Lung (tissue), 12 donors: ENCODE measurements around the gene IRGC. TPM values are rescaled to one million over a fixed set of nuclear protein-coding genes. Genes with fewer than 3 reads are reported as not detected.
A peak's percentile ranks its signal among the peaks of the same experiment; 100 is the strongest.

ENCODE experiments used
- ATAC-seq: fragments of 200-7000 bp; cut with Tn5 transposase; one replicate; pipeline ENCODE4 v1.9.1; 2020; ENCODE audit warnings: moderate number of reproducible peaks; ENCODE audit not compliant: insufficient read depth, low FRiP score
- DNase-seq, 3 donors: peaks; one replicate each; pipeline ENCODE4 v3.0.0-alpha.2; 2013 to 2017
- H3K27ac ChIP-seq, 2 donors: one replicate each; pipeline ENCODE4 v1.5.1; 2013; ENCODE audit warnings: mild to moderate bottlenecking in 2 of 2, moderate library complexity in 2 of 2, control low read depth in 1 of 2, inconsistent platforms in 1 of 2, low read depth in 1 of 2, low read length in 1 of 2
- H3K27me3 ChIP-seq, 3 donors: one replicate each; pipeline ENCODE4 v1.5.1; 2013; ENCODE audit warnings: low read length in 2 of 3; ENCODE audit not compliant: control insufficient read depth in 3 of 3, insufficient read depth in 3 of 3
- H3K36me3 ChIP-seq, 4 donors: one replicate each; pipeline ENCODE4 v1.5.1; 2013; ENCODE audit warnings: low read length in 4 of 4, mild to moderate bottlenecking in 1 of 4, moderate library complexity in 1 of 4; ENCODE audit not compliant: control insufficient read depth in 4 of 4, insufficient read depth in 4 of 4
- H3K4me1 ChIP-seq, 5 donors: one replicate each; pipeline ENCODE4 v1.5.1; 2013; ENCODE audit warnings: low read length in 5 of 5, mild to moderate bottlenecking in 2 of 5, moderate library complexity in 1 of 5; ENCODE audit not compliant: control insufficient read depth in 5 of 5, insufficient read depth in 5 of 5
- H3K4me3 ChIP-seq: one replicate; pipeline ENCODE4 v1.5.1; 2013; ENCODE audit warnings: mild to moderate bottlenecking, control low read depth, moderate library complexity
- H3K9ac ChIP-seq, 2 donors: one replicate each; pipeline ENCODE4 v1.5.1; 2013; ENCODE audit warnings: low read length in 2 of 2, control low read depth in 1 of 2; ENCODE audit not compliant: insufficient read depth in 1 of 2
- H3K9me3 ChIP-seq, 4 donors: one replicate each; pipeline ENCODE4 v1.5.1; 2013; ENCODE audit warnings: low read length in 3 of 4, mild to moderate bottlenecking in 1 of 4, moderate library complexity in 1 of 4; ENCODE audit not compliant: control insufficient read depth in 4 of 4, insufficient read depth in 3 of 4
- WGBS, 2 donors: extraction: QIAGEN DNeasy Blood & Tissue Kit; methylation state at CpG; one replicate each; pipeline ENCODE4 v1.1.7; 2013; 5-methylcytosine and 5-hydroxymethylcytosine counted together
- polyA plus RNA-seq, 2 donors: library from polyadenylated mRNA; stranded (reverse); fragments of 200-250 nt; gene quantifications; one replicate each; pipeline ENCODE4 v1.2.1, GENCODE V29; 2013
- total RNA-seq, 2 donors: library from RNA; depleted of rRNA in 1 of 2; stranded (reverse); fragments of >200 nt in 1 of 2; gene quantifications; one replicate each; pipeline ENCODE4 v1.2.1, GENCODE V29; 2014 to 2021
- TF ChIP-seq, protein P1 (sequence below): IDR thresholded peaks from 2 replicates; pipeline ENCODE4 v1.5.1; 2012; ENCODE audit warnings: mild to moderate bottlenecking; ENCODE audit errors: control extremely low read depth, extremely low read depth
- donor health status: control.
- donor health status: control.
- donor health status: Bipolar disorder and iron deficiency.
- donor health status: healthy.
- donor health status: DM: yes; HTN: yes; CAD: no.

IRGC gene
- total and polyA plus RNA-seq, 4 donors: not detected

DNA sequence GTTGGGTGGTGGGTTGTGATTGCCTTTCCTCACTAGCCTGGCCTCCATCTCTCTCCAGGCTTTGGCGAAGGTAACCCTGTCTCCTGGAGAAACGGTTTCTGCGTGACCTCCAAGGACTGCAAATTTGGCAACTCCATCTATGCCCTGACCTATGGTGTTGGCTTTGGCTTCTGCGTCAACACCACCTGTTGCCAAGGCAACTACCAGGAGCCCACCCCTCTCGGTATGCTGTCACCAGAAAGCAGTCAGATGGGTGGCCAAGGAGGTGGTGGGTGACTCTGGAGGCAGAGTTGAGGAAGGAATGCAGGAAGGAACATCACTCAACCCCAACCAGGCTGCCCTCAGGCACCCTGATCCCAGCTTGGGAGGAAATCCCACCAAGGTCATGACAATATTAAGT lies 18.6 kb upstream of the IRGC start:
- peaks cover 0 to 10% (median 3%) of the 10 kb centered on the region in 5 donors for H3K4me1 ChIP-seq
- WGBS, 2 donors: 67 to 79% methylated on average over 5 of the region's 5 CpGs
- TF ChIP-seq, protein P1, sequence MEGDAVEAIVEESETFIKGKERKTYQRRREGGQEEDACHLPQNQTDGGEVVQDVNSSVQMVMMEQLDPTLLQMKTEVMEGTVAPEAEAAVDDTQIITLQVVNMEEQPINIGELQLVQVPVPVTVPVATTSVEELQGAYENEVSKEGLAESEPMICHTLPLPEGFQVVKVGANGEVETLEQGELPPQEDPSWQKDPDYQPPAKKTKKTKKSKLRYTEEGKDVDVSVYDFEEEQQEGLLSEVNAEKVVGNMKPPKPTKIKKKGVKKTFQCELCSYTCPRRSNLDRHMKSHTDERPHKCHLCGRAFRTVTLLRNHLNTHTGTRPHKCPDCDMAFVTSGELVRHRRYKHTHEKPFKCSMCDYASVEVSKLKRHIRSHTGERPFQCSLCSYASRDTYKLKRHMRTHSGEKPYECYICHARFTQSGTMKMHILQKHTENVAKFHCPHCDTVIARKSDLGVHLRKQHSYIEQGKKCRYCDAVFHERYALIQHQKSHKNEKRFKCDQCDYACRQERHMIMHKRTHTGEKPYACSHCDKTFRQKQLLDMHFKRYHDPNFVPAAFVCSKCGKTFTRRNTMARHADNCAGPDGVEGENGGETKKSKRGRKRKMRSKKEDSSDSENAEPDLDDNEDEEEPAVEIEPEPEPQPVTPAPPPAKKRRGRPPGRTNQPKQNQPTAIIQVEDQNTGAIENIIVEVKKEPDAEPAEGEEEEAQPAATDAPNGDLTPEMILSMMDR: no peak

DNA sequence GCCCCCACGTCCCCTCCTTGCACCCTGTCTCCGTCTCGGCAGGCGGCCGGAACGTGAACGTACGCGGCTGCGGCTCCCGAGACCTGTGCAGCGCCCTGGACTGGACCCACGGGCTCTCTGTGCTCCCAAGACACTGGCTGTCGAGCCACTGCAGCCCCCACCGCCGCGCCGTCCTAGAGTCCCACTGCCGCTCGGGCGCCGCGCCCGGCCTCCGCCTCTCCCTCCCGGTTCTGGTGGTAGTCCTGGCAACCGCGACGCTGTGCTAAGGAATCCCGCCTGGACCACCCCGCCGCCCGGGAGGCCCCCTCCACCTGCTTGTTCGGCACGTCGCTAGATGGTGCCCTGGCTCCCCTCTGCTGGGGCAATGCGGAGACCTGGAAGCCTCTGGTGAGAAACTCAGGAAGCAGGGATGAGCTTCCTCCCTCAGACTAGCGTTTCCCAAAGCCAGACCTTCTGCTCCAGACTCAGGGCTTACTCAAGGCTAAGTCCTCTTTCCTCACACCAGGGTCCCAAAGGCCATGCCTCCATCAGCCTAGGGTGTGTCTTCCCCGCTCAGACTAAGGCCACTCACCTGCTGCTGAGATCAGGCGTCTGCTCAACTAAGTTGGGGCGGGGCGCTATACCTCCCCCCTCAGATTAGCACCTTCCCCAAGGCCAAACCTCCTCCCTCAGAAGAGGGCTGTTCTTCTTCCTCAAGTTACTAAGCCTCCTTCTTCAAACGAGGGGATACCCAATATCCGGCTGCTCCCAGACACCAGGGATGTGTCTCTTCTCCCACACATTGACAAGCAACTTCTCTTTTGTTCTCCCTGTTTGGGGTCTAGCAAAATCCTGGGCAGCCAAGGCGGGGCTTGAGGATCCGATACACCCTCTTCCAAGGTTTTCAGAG lies 16.1 kb upstream of the IRGC start:
- ATAC-seq (no peak), DNase-seq (peak; percentile 64 to 78 (median 77))
- no peak overlapping the region for H3K4me3 ChIP-seq
- no peak overlapping the region for H3K9ac ChIP-seq
- peaks cover 0 to 17% (median 2%) of the 10 kb centered on the region in 4 donors for H3K9me3 ChIP-seq
- peak overlapping the region; percentile 67 to 90 for H3K27ac ChIP-seq
- TF ChIP-seq, protein P1: no peak
- peaks cover 0 to 10% (median 3%) of the 10 kb centered on the region in 5 donors for H3K4me1 ChIP-seq
- H3K27me3 ChIP-seq: peaks cover 0 to 11% (median 0%) of the 10 kb centered on the region in 3 donors
- H3K36me3 ChIP-seq: no peaks in the 10 kb centered on the region
- WGBS, 2 donors: 15 to 16% methylated on average over 45 to 46 of the region's 46 CpGs

More for the DNA sequence above, 18.6 kb upstream of the IRGC start:
- ATAC-seq (no peak), DNase-seq (no peak)
- H3K9me3 ChIP-seq: peaks cover 0 to 20% (median 3%) of the 10 kb centered on the region in 4 donors
- no peak overlapping the region for H3K27ac ChIP-seq
- no peak overlapping the region for H3K9ac ChIP-seq
- no peak overlapping the region for H3K4me3 ChIP-seq
- H3K36me3 ChIP-seq: no peaks in the 10 kb centered on the region
- H3K27me3 ChIP-seq: peaks cover 0 to 13% (median 0%) of the 10 kb centered on the region in 3 donors

DNA sequence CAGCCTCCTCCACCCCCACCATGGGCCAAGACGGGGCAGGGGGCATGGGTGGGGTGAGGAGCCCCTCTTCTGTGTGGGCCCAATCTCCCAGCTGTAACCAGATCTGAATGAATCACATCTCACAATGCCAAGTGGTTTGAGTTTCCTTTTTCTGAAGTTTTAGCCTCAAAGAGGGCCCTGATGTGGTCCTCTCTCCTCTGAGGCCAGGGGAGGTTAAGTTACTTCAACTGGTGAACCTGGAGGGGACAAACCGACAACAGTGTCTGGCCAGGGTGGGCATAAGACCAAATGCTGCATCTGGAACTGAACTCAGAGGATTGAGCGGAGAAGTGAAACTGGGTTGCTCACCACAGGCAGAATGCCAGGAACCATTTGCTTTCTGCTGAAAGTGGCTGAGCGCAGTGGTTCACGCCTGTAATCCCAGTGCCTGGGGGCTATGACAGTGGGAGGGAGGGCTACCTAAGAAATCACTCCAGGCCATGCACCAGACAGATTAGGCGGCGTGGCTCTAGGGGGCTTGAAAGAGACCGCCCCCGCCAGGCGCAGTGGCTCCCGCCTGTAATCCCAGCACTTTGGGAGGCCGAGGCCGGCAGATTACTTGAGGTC lies 15.4 kb upstream of the IRGC start:
- Histone ChIP-seq H3K27me3 (peaks cover 0 to 5% (median 0%) of the 10 kb centered on the region in 3 donors), H3K9me3 (peaks cover 0 to 14% (median 2%) of the 10 kb centered on the region in 4 donors), H3K36me3 (no peaks in the 10 kb centered on the region), H3K4me1 (peaks cover 0 to 10% (median 3%) of the 10 kb centered on the region in 5 donors), H3K27ac (peak overlapping the region; percentile 67 to 90), H3K9ac (peak overlapping the region in 1 of 2 donors; percentile 61), H3K4me3 (no peak overlapping the region)
- 63 to 65% methylated on average over 13 of the region's 13 CpGs for WGBS, 2 donors
- ATAC-seq: peak; percentile 25
- TF ChIP-seq, protein P1: no peak
- peak; percentile 55 to 86 (median 76) for DNase-seq
